Hematopoietic multipotent progenitor cell treated with erythropoietin and hydrocortisone succinate and interleukin-3 and kit ligand, for 15 days (in vitro differentiated cells): Measurements from ENCODE around the gene SLC22A15.
"Not testable (repeated sequence)": the region's sequence is repeated elsewhere in the genome, so short reads cannot be mapped to it uniquely, and the experiment has no call there.

Experiments used
- DNase-seq: peaks from one replicate; pipeline ENCODE4 v3.0.0-alpha.2; 2015; ENCODE audit warnings: low spot score

Gene SLC22A15

DNA sequence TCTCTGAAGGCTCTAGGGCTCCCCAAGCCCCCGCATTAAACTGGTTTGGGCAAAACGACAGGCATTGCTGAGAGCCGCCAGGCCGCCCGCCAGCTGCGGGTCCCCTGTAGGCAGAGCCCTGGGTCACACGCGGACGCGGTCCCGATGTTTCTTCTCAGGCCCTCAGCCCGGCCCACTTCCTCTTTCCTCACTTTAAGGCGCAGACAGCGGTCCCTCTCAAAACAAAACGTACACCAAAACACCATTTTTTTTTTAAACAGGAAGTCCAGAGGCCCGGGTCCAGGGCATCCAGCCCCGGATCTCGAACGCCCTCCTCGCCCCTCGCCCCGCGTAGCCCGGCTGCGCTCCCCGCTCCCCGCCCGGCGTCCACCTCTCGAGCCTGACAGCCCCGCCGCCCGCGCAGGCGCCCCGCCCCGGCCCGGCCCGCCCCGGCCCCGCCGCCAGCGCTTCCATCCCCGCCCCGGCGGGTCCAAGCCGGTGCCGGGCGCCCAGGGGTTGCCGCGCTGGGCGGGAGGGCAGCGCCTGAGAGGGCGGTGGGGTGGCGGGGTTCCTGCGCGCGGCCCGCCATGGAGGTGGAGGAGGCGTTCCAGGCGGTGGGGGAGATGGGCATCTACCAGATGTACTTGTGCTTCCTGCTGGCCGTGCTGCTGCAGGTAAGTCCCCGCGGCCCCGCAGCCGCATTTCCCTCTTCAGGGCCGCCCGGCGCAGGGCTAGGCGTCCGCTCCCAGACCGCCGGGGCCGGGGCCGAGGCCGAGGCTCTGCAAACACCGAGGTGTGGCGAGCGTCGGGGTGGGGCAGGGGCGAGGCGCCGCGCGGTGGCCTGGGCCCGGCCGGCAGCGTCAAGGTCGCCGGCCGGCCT lies at the start of gene SLC22A15:
TSS of gene SLC22A15 (plus strand) at position 452 of the 859 bp plus-strand sequence. CDS start at position 567, 115 bp downstream.
- DNase-seq, result no peak

DNA sequence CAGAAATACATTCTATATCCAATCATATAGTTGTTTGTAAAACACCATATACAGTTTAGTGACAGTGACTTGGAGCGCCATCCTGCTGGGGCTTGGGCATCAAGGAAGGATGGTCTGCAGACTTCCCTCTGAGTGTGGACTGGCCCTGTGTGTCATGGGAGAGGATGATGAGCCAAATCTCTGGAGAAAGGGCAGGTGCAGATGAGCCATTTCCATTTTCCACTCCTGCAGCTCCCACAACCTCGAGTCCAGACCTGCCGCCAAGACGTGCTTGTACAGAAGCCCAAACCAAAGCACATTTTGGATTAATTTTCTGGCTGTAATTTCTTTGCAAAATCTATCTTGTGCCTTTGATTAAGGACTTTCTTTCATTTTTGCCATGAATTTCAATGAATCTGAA lies 48.3 kb upstream of the SLC22A15 start:
- no peak for DNase-seq

DNA sequence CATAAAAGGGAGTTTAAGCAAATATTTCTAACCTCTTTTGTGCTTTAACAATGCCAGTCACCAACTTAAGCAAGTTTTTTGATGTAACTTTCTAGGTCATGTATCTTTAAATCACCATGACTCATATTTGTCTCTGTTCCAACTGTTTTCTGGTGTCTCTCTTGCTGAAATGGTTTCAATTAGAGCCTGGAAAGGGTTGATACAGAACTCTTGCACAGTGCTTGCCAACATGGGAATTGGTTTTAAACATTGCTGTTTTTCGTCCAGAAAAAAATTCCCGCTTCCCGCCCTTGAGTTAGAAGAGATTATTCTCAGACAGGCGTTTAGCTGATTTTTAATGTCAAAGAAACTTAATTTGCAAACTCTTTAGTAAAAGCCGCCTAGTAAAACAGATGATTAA lies 46.4 kb upstream of the SLC22A15 start:
- no peak for DNase-seq

DNA sequence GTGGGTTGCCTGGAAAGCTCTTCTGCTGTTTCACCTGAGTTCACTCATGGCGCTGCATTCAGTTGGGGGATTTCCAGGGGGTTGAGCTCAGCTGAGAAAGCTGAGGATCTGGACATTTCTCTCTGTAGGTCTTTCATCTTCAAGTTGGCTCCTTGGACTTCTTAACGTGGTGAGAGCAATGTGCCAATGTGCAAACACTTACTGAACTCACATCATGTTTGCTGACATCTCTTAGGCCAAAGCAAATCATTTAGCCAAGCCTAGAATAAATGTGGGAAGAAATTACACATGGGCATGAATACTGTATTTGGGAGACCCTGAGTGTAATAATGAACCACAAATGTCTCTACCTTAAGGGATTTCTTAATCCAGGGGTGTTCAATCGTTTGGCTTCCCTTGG lies 42.7 kb upstream of the SLC22A15 start:
- no peak for DNase-seq

DNA sequence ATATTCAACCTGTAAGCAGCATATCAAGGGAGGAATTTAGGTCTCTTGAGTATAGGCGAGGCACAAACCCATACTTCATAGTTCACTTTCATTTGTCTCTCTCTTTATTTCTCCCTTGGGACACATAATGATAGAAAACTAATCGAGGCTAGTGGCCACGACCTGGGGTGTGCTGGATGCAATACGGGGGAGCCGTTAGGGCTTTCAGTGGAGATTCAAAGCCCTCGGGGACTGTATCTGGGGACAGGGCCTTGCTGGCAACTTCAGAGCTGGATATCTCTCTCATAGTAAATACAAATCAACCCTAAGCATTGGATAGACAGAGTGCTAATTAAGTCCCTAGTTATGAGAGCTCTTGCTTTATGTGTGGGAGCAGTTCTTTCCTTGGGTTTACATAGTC lies 36.9 kb upstream of the SLC22A15 start:
- no peak for DNase-seq

DNA sequence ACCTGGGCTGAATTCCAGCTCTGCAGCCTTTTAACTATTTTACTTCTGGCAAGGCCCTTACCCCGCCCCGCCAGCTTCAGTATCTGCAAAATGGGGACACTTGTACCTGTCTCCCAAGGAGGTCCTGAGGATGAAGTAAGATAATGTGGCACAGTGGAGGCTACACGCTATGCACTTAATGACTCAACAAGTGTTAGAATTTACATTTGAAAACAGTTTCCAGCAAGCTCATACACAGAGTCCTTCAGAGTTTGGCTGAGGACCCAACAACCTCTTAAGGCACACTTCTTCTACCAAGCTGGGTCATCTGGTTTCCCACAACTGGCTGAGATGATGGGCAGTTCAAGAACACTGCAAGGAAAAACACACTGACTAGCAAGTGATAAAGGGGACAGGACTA lies 30.2 kb upstream of the SLC22A15 start:
- no peak for DNase-seq

DNA sequence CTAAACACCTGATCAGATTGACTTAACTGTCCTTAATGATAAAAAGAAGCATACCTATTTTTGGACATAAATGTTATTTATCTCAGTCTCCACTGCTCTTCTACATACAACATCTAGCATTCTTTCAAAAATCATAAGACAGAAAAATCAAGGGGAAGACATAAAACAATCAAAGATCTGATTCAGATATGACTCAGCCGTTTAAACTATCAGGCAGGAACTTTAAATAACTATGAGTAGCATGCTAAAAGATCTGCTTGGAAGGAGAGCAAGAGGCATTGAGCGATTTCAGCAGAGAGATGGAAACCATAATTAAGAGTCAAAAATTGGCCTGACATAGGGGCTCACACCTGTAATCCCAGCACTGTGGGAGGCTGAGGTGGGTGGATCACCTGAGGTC lies 27.2 kb upstream of the SLC22A15 start:
- DNase-seq, result no peak

DNA sequence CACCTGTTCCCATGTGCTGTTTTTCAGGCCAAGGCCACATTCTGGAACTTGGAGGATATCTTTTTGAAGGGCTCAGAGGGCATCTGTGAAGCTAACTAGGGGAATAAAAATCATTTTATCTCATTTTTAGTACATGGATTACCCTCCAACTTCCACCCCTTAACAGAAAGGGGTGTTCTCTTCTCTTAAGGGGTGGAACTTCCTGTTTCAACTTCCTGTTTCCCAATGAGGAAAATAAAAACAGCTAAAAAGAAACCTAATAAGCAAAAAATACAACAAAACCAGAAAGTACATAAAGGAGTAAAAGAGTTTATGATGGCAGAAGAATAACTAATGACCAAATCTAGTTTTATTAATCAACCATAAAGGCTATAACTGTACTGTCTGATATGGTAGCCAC lies 24.8 kb upstream of the SLC22A15 start:
- DNase-seq, result no peak

DNA sequence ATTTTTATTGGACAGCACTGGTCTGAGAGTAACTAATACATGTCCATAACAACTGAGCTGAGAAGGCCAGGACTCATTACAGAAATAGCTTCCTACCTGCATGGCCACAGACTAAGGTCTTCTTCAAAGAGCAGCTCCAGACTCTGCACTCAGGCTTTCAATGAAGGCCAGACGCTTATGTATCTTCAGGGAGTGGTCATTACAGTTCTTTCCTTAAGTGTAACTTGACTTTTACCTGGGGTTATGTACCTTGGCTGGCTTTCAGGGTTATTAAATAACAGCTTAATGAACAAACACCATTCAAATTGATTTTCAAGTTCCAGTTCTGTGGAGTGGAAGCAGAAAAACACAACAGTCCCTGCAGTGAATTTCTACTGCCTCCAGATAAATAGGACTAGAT lies 23.8 kb upstream of the SLC22A15 start:
- DNase-seq, result no peak

DNA sequence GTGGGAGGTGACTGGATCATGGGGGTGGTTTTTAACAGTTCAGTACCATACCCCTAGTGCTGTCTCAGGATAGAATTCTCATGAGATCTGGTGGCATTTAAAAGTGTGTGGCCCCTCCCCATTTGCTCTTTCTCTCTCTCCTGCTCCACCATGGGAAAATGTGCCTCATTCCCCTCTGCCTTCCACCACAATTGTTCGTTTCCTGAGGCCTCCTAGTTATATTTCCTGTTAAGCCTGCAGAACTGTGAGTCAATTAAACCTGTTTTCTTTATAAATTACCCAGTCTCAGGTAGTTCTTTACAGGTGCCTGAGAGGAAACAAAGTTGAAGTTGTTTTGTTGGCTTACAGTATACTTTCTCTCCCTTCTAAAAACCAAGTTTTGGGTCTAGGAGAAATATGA lies 23.1 kb upstream of the SLC22A15 start:
- no peak for DNase-seq

DNA sequence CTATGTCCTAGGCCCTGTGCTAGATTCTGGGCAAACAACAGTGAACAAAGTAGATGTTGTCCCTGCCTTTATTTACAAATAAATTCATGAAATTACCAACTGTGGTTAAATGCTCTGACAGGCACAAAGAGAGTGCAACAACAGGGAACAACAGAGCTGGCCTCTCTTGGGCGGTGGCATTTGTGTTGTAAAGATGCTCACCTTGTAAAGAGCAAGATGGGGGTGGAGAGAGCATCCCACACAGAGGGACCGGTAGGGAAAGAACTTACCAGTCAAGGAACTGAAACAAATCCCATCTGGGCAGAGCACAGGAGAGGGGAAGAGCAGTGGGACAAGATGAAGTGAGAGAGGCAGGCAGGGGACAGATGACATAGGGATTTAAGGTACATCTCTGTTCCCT lies 21.6 kb upstream of the SLC22A15 start:
- no peak for DNase-seq

DNA sequence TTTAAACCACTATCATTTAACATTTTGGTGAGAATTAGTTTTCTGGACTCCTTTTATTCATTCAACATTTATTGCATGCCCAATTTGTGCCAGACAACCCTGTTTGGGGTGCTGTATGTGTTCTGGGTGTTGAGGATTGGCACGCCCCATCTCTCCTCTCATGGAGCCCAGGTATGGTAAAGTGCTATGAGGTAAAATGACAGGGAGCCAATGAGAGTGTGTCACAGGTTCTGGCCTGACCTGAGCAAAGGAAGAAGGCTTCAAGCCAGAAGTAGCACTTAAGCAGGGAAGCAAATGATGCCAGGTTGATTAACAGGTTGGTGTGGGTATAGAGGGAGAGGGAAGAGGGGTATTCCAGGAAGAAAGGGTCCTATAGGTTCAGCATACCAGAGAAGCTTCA lies 21.1 kb upstream of the SLC22A15 start:
- no peak for DNase-seq

DNA sequence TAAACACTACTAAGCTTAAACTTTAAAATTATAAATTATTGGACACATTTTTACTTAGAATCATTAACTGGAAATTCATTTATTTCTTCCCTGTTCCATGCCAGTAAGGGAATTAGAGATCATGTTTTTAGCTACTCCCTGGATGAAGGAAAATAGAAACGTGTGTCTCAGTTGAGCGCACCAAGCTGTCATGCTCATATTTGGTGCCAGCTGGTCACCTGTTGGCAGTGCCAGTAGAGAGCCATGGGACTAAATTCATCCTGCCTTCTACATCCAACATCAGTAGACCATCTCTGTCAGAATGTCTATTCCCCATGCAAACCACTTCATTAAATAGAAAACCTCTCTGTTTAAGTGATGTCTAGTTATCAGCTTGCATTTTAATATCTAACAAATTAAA lies 17.4 kb upstream of the SLC22A15 start:
- no peak for DNase-seq

DNA sequence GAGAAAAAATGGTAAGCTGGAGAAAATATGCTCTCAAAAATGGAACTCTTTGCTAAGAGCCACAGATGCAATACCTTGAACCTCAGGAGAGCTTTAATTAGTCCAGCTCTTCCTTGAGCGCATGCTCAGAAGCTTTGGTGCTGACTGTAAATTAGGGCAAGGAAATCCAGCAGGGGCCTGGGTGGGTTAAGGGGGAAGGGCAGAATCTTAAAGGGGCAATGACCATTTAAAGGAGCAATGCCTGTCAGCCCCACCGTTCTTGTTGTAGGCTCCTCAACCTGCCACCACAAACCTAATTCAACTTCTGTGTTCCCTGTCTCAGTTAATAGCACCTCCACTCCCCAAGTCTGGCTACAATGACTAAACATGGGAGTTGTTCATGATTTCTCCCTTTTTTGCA lies 6.8 kb upstream of the SLC22A15 start:
- DNase-seq, result no peak

DNA sequence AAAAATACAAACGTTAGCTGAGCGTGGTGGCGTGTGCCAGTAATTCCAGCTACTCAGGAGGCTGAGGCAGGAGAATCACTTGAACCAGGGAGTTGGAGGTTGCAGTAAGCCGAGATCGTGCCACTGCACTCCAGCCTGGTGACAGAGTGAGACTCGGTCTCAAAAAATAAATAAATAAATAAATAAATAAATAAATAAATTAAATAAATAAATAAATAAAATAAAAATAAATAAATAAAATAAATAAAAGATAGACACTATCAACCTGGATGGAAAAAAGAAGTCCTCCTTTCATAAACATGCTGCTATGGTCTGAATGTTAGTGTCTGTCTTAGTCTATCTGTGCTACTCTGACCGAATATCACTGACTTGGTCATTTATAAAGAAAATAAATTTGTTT lies 4.5 kb upstream of the SLC22A15 start:
- not testable (repeated sequence) for DNase-seq

DNA sequence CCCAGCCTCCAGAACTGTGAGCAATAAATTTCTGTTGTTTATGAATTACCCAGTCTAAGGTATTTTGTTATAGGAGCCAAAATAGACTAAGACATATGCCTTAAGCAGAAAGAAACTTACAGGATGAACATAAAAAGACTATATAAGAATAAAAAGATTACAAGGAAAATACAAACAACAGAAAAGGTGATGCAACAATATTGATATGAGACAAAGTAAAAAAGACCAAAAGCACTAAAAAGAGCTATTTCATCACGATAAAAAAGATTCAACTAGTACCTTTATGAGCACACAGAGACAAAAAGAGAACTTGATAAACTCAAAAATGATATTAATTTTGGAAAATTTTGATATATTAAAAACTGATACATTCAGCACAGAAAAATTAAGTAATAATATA lies 3.2 kb upstream of the SLC22A15 start:
- no peak for DNase-seq

DNA sequence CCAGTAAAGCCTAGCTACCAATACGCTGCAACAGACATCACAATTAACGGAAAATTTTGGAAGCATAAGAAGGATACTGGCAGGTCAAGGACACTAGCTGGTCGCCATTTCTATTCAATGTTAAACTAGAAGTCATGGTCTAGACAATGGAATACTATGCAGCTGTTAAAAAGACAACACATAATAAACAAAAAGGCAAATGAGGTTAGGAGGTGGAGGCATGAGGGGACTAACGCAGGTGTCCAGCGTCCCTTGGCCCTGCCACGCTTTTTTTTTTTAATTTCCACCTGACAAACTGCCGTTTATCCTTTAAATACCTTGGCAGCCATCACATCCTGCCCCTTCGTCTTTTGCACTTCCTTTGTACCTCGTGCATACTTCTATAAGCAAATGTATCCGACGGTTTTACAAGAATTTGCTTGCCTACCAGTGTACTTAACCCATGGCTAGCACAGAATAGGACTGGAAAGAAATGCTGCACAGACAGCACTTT lies 698 bp upstream of the SLC22A15 start:
- no peak for DNase-seq

DNA sequence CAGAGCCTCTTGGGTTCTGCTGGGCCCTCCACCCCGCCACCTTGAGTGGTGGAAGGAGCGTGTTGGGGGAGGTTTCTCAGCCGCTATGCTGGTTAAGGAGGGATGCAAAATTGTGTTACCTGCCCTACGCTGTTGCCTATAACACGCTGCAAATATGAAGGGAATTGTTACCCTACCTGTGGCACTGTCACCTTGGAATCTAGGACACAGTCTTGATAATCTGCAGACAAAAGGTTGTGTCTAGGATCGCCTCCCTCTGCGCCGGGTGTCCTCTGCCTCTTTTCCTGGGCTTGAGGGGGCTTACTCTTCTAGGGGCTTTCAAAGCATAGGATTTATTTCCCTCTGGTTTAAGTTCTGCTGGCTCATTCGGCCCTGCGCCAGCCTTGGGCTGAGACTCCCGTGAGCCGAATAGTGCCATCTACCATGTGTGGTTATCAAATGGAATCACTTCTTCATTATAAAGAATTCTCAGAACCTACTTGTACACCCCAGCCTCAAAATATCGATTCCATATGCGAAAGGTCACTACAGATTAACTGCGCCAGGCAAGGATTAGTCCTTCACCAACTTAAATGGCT lies 697 bp downstream of the SLC22A15 start:
- no peak for DNase-seq

DNA sequence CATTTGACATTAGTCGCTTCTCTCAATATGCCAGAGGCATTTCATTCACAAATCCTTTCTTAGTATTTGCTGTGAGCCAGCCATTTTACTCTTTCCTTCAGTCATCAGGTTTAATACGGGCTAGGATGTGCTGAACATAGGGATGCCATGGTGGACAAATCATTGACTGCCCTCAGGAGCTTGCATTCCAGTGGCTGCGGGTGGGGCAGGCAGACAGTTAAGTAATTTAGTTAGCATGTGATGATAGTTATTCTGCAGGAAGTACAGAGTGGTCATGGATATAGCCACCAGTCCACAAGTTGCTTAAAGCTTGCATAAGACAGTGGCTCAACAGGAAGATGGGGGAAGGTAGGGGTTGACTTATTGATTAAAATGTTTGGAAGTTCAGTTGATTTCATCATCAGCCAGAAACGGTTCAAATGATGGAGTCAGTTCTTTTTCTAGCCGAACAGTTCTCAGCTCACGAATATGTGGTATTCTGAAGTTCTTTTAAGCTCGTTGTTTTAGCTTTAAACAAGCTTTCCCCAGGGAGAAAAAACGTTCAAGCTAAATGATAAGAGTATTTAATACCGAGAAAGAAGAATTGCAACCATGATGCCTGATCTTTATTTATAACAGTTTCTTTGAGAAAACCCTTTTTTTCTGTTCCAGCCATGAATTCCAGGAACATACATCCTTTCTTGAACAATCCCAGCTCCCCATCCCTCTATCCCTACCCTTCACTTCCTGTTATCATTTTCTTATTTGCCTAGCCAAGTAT lies 1.4 kb downstream of the SLC22A15 start:
- no peak for DNase-seq

DNA sequence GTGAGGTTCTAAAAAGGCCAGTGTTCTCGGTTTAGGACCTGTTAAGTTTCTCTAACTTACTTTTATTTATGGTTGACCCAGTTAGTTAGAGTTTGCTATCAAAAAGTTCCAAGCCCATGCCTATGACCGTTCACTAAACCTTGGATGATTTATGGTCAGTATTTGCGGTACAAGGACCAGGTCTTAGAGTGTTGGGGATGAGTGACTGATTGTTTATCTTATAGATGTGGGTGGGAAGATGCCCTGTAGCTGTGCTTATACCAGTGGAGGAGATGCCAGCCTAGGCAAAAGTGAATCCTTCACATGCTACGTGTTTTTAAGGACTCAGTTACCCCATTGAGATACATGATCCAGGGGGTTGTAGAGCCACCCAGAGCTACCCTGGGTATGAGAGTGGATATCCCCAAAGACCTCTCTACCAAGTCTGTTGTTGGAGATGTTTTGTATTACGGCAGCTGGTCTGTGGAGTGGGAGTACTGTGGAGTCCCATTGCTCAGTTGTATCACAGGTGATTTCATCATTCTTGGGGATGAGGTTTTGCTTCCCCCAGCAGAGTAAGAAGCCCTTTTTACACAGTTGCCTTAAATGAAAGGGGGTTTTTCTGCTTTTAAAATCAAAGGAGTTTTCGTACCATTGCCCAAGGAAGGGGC lies 2.1 kb downstream of the SLC22A15 start:
- no peak for DNase-seq

DNA sequence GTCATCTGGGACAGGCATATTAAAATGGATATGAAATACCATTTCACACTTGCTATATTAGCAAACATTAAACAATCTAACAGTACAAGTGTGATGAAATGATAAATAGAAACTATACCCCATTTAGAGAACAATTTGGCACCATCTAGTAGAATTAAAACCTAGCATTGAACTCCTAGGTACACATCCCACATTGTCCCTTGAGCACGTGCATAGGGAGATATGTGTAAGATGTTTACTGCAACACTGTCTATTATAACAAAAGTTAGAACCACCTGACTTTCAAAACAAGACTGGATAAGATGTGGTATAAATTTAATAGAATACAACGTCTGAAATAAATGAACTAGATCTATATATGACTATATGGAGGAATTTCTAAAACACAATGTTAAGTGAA lies 3.8 kb downstream of the SLC22A15 start:
- no peak for DNase-seq
